ENCODE data around the gene ACOX2.

ACOX2 gene

GRCh38 chr3:58566398-58567250 lies 29.6 kb upstream of the ACOX2 start:
- no peak for DNase-seq (ENCODE audit: low spot score)

DNA sequence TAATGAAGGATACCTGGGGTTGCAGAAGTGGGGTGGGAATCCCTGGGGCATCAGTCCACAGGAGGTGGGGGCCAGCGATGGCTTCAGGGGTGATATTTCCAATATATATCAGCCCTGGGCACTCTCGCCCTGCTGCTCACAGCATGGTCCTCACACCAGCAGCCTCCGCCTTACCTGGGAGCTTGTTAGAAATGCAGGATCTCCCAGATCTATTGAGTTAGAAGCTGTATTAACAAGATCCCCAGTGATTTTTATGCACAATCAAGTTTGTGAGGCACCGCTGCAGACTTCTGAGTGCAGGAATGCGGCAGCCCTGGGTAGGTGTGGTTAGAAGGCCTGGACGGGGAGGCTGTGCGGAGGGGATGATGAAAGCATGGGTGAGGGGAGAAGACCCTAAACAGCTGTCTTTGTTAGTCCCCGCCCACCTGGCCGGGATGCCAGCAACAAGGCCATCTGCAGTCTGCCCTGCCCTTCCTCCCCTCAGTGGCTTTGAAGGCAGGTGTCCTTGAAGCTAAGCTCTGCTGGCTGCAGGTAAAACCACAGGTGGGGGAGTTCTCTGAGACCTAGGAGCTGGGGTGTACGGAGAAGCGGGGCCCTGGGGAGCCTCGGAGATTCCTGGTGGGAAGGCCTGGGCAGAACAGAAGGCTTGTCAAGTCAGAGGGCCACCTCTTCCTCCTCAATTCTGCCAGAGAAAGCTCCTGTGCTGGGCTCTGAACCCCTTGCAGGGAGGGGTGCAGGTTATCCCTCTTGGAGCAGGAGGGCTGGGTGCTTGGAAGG lies 28.8 kb upstream of the ACOX2 start:
- DNase-seq (ENCODE audit: low spot score), result no peak

- no peak for DNase-seq (ENCODE audit: low spot score)
Measured at GRCh38 chr3:58564456-58565160, 27.6 kb upstream of the ACOX2 start.

DNA sequence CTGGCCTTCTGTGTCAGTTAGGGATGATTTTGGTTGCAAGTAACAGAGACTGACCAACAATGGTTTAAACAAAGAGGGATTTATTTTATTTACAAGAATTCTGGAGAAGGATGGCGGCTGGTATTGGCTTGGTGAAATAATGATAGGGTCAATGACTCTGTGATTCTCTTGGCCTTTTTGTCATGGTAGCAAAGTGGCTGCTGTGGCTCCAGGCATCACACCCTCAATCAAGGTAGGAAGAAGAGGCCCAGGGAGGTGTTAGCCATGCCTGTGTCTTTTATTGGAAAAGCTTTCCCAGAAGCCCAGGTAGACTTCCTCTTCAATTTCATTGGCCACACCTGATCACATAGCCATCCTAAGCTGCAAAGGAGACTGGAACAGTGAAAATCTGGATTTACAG lies 27.1 kb upstream of the ACOX2 start:
- no peak for DNase-seq (ENCODE audit: low spot score)

DNA sequence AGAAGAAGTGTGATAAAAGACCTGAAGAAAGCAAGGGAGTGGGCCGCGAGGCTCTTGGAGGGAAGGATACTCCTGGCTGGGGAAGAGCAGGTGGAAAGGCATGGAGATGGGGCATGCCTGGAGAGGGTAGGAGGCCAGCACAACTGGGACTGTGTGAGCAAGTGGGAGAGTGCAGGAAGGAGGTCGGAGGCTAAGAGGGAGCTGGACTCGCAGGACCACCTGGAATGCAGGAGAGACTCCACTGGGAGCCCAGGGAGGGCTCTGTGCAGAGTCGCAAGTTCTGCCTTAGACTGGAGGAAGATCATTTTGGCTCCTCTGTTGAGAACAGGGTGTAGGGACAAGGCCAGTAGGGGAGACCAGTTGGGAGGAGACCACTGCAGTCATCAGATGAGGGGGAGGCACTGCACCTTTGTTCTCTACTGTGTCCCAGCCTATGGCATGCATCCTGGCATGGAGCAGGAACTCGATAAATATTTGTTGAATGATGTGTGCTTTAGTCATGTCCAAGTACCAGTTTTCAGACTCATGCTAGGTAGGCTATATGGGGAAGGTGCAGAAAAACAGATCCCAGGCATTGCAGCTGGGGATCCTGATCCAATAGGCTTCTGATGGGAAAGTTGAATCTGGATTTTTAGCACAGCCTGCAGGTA lies 26.5 kb upstream of the ACOX2 start:
- DNase-seq (ENCODE audit: low spot score), result no peak

- DNase-seq (ENCODE audit: low spot score), result no peak
Measured at GRCh38 chr3:58562498-58562897, 25.5 kb upstream of the ACOX2 start.

DNA sequence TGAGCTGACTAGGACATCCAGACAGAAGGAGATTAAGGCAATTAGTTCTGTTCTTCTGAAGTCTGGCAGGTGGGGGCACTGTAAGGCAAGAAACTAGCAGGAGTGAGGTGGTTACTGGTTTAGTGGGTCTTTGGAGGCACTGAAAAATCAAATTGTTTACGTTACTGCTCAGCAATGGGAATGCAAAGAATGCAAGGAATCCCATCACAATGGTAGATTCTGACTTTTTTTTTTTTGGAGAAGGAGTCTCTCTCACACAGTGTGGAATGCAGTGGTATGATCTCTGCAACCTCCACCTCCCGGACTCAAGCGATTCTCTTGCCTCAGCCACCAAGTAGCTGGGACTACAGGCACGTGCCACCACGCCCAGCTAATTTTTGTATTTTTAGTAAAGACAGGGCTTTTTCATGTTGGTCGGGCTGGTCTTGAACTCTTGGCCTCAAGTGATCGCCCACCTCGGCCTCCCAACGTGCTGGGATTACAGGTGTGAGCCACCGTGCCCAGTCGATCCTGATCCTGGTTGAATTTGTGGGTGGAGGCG lies 23.9 kb upstream of the ACOX2 start:
- DNase-seq (ENCODE audit: low spot score), result no peak

GRCh38 chr3:58559586-58559985 lies 22.6 kb upstream of the ACOX2 start:
- no peak for DNase-seq (ENCODE audit: low spot score)

GRCh38 chr3:58557491-58557890 lies 20.5 kb upstream of the ACOX2 start:
- DNase-seq (ENCODE audit: low spot score), result no peak

DNA sequence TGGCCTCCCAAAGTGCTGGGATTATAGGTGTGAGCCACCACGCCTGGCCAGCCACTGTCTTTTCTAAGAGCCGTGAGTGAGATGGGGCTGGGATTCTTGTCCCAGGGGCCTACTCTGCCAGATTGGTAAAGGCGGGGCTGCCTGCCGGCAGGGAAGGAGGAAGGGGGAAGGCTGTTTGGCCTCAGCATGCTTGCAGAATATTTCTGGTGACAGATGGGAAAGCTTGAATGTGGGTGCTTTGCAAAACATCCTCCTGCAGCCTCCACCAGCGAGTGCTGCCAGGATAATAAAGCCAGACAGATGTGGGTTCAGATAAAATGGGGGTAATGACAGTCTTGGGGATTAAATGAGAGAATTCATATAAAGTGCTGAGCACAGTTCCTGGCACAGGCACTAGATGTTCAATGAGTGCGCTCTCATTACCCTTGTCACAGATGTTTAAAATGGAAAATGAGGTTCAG lies 19.8 kb upstream of the ACOX2 start:
- peak; percentile 60 for DNase-seq (ENCODE audit: low spot score)

- no peak for DNase-seq (ENCODE audit: low spot score)
Measured at GRCh38 chr3:58556001-58556400, 19.0 kb upstream of the ACOX2 start.

GRCh38 chr3:58555203-58555602 lies 18.2 kb upstream of the ACOX2 start:
- DNase-seq (ENCODE audit: low spot score), result no peak

- DNase-seq (ENCODE audit: low spot score), result no peak
Measured at GRCh38 chr3:58553003-58553402, 16.0 kb upstream of the ACOX2 start.

DNA sequence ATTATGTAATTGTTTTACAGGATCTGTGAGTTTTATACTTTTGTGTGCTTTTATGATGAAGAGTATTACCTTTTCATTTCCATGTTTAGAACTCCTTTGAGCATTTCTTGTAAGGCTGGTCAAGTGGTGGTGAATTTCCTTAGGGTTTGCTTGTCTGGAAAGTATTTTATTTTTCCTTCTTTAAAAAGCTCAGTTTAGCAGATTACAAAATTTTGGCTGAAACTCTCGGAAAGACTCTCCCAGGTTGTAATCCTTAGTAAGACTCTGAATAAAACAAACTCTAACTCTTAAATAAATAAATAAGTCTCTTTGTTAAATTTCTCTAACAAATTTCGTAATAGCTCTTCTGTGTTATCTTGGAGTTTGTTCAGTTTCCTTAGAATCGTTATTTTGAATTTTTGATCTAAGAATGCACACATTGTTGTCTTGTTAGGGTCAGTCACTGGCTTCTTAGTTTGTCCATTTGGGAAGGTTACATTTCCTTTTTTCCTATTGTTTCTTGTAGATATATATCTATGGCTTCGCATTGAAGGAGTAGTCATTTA lies 14.7 kb upstream of the ACOX2 start:
- DNase-seq (ENCODE audit: low spot score), result no peak

DNA sequence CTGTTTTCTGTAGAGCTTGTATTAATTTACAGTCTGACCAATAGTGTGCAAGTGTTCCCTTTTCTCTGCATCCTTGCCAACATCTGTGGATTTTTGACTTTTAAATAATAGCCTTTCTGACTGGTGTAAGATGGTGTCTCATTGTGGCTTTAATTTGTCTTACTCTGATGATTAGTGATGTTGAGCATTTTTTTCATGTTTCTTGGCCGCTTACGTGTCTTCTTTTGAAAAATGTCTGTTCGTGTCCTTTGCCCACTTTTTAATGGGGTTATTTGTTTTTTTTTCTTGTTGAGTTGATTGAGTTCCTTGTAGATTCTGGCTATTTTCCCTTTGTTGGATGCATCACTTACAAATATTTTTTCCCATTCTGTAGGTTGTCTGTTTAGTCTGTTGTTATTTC lies 7.6 kb upstream of the ACOX2 start:
- DNase-seq (ENCODE audit: low spot score), result no peak

GRCh38 chr3:58540176-58540858 lies 3.3 kb upstream of the ACOX2 start:
- no peak for DNase-seq (ENCODE audit: low spot score)

DNA sequence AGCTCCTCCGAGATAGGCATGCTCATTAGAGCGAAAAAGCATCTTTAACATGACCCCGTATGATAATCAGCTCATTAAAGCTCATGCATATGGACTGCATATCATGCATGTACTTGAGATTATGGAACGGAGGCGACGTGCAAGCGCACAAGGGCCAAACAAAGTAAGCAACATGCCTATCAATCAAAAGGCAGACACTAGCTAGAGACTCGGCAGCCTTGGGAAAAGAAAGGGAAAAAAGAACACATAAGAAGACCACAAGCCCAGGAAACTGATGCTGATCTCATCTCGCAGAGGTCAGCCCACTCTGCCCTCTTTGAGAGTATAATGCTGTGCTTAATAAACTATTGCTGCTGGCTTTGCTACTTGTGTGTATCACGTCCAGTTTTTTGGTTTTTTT lies 2.6 kb upstream of the ACOX2 start:
- no peak for DNase-seq (ENCODE audit: low spot score)

GRCh38 chr3:58537412-58538301 lies 667 bp upstream of the ACOX2 start:
- DNase-seq (ENCODE audit: low spot score), result no peak

- no peak for DNase-seq (ENCODE audit: low spot score)
Measured at GRCh38 chr3:58535531-58536500, 1.2 kb downstream of the ACOX2 start.

All from Ammon's horn (tissue), 1 donor.